HepG2 (cell line): Measurements from ENCODE around the gene CEP68. TPM values are rescaled to one million over a fixed set of nuclear protein-coding genes. Genes with fewer than 3 reads are reported as not detected.
A peak's percentile ranks its signal among the peaks of the same experiment; 100 is the strongest.

Source experiments
- AHR ChIP-seq: IDR thresholded peaks from 2 replicates; pipeline ENCODE4 v1.6.1; 2018; ENCODE audit warnings: missing genetic modification reagents, missing compliant biosample characterization
- FOXM1 ChIP-seq: sonication (generic); formaldehyde crosslinking; IDR thresholded peaks from 2 replicates; pipeline ENCODE4 v1.5.0; 2020; ENCODE audit warnings: missing genetic modification reagents
- FOXP1 ChIP-seq, 2 experiments: fragments of 450-650 bp in 1 of 2; IDR thresholded peaks; 2 replicates each; pipeline ENCODE4 v1.6.1; 2017 to 2018; ENCODE audit warnings: antibody characterized with exemption in 1 of 2
- GATA4 ChIP-seq: sonication (generic); IDR thresholded peaks from 2 replicates; pipeline ENCODE4 v1.6.1; 2016; ENCODE audit warnings: antibody characterized with exemption, low read depth, borderline replicate concordance
- HES4 ChIP-seq: sonication (generic); formaldehyde crosslinking; IDR thresholded peaks from 2 replicates; pipeline ENCODE4 v1.9.0; 2021; ENCODE audit warnings: mild to moderate bottlenecking, missing genetic modification reagents, borderline replicate concordance
- HNRNPLL ChIP-seq: fragments of 200-400 bp; formaldehyde crosslinking; IDR thresholded peaks from 2 replicates; pipeline ENCODE4 v1.6.1; 2017; ENCODE audit warnings: mild to moderate bottlenecking, low read depth, low read length; ENCODE audit not compliant: poor library complexity, severe bottlenecking
- MYC ChIP-seq: sonication (generic); formaldehyde crosslinking; IDR thresholded peaks from 2 replicates; pipeline ENCODE4 v1.9.0; 2021; ENCODE audit warnings: missing genetic modification reagents, borderline replicate concordance
- NAIF1 ChIP-seq: sonication (generic); formaldehyde crosslinking; IDR thresholded peaks from 2 replicates; pipeline ENCODE4 v1.5.0; 2020; ENCODE audit warnings: mild to moderate bottlenecking, missing genetic modification reagents, borderline replicate concordance
- NCOA5 ChIP-seq: sonication (generic); formaldehyde crosslinking; IDR thresholded peaks from 2 replicates; pipeline ENCODE4 v1.4.0; 2020; ENCODE audit warnings: missing genetic modification reagents
- NFKB2 ChIP-seq: sonication (generic); formaldehyde crosslinking; IDR thresholded peaks from 2 replicates; pipeline ENCODE4 v1.4.0; 2020; ENCODE audit warnings: missing genetic modification reagents, borderline replicate concordance
- NFYC ChIP-seq: IDR thresholded peaks from 2 replicates; pipeline ENCODE4 v1.6.1; 2016; ENCODE audit warnings: missing genetic modification reagents, missing compliant biosample characterization
- NR2F1 ChIP-seq, 2 experiments: fragments of 450-650 bp in 1 of 2; formaldehyde crosslinking in 1 of 2; IDR thresholded peaks; 2 replicates each; pipeline versions ENCODE4 v1.5.0 to v1.6.1; 2016 to 2020; ENCODE audit warnings: mild to moderate bottlenecking in 1 of 2, missing compliant biosample characterization in 1 of 2, missing genetic modification reagents in 1 of 2, moderate library complexity in 1 of 2
- PRPF4 ChIP-seq: fragments of 200-400 bp; formaldehyde crosslinking; IDR thresholded peaks from 2 replicates; pipeline ENCODE4 v1.6.1; 2016; ENCODE audit warnings: low read length, low read depth; ENCODE audit not compliant: poor library complexity, severe bottlenecking
- RBM22 ChIP-seq: fragments of 200-400 bp; formaldehyde crosslinking; optimal IDR thresholded peaks from 2 replicates; pipeline ENCODE3; 2017; ENCODE audit warnings: mild to moderate bottlenecking, low read length, moderate library complexity
- RFXAP ChIP-seq: sonication (generic); formaldehyde crosslinking; IDR thresholded peaks from 2 replicates; pipeline ENCODE4 v1.4.0; 2020; ENCODE audit warnings: missing genetic modification reagents, borderline replicate concordance
- SMC3 ChIP-seq: IDR thresholded peaks from 2 replicates; pipeline ENCODE4 v1.6.1; 2011; ENCODE audit warnings: low read length, improper control_type of control experiment
- TARDBP ChIP-seq: sonication (generic); formaldehyde crosslinking; IDR thresholded peaks from 2 replicates; pipeline ENCODE4 v1.8.0; 2022; ENCODE audit warnings: mild to moderate bottlenecking, missing genetic modification reagents
- TCF12 ChIP-seq, 2 experiments: fragments of 450-650 bp in 1 of 2; sonication (generic) in 1 of 2; formaldehyde crosslinking in 1 of 2; IDR thresholded peaks; 2 replicates each; pipeline versions ENCODE4 v1.6.1 to v1.8.0; 2017 to 2022; ENCODE audit warnings: antibody characterized with exemption in 1 of 2, mild to moderate bottlenecking in 1 of 2, missing genetic modification reagents in 1 of 2, moderate library complexity in 1 of 2
- YEATS4 ChIP-seq: sonication (generic); formaldehyde crosslinking; IDR thresholded peaks from 2 replicates; pipeline ENCODE4 v1.4.0; 2020; ENCODE audit warnings: missing genetic modification reagents, borderline replicate concordance
- ZBED4 ChIP-seq: sonication (generic); formaldehyde crosslinking; IDR thresholded peaks from 2 replicates; pipeline ENCODE4 v1.4.0; 2020; ENCODE audit warnings: missing genetic modification reagents, borderline replicate concordance
- ZNF234 ChIP-seq: sonication (generic); formaldehyde crosslinking; conservative IDR thresholded peaks from 2 replicates; pipeline ENCODE4 v1.5.1; 2020; ENCODE audit warnings: mild to moderate bottlenecking, missing genetic modification reagents
- ZNF260 ChIP-seq: sonication (generic); formaldehyde crosslinking; IDR thresholded peaks from 2 replicates; pipeline ENCODE4 v1.4.0; 2020; ENCODE audit warnings: missing genetic modification reagents, low read depth, mild to moderate bottlenecking, borderline replicate concordance
- ZNF367 ChIP-seq: sonication (generic); formaldehyde crosslinking; IDR thresholded peaks from 2 replicates; pipeline ENCODE4 v1.4.0; 2020; ENCODE audit warnings: missing genetic modification reagents, borderline replicate concordance
- ZNF432 ChIP-seq: sonication (generic); formaldehyde crosslinking; IDR thresholded peaks from 2 replicates; pipeline ENCODE4 v1.5.0; 2020; ENCODE audit warnings: missing genetic modification reagents, mild to moderate bottlenecking, borderline replicate concordance
- ZNF556 ChIP-seq: sonication (generic); formaldehyde crosslinking; IDR thresholded peaks from 2 replicates; pipeline ENCODE4 v1.4.0; 2020; ENCODE audit warnings: mild to moderate bottlenecking, missing genetic modification reagents, borderline replicate concordance
- ZNF75D ChIP-seq: sonication (generic); formaldehyde crosslinking; IDR thresholded peaks from 2 replicates; pipeline ENCODE4 v1.8.1; 2023; ENCODE audit warnings: missing genetic modification reagents, mild to moderate bottlenecking, borderline replicate concordance
- ZSCAN29 ChIP-seq: sonication (generic); formaldehyde crosslinking; conservative IDR thresholded peaks from 2 replicates; pipeline ENCODE4 v1.4.0; 2020; ENCODE audit warnings: mild to moderate bottlenecking, missing genetic modification reagents
- polyA plus RNA-seq, 8 experiments: library from polyadenylated mRNA; depleted of rRNA in 3 of 8; stranded (reverse) in 7 of 8; unstranded in 1 of 8; fragments of >200 nt; fragmentation: Illumina TruSeq in 4 of 8; extraction: Trizol in 4 of 8; gene quantifications; 2 replicates each; pipeline versions ENCODE4 v1.2.1 to v1.2.3, GENCODE V29; 2011 to 2016; ENCODE audit warnings: low read depth in 4 of 8, missing spikeins in 1 of 8, mixed read lengths in 1 of 8; ENCODE audit not compliant: insufficient read depth in 1 of 8
- total RNA-seq, 5 experiments: library from RNA; depleted of rRNA; stranded (reverse); fragments of >200 nt; fragmentation: Illumina TruSeq; extraction: Trizol; gene quantifications; 2 replicates each; pipeline ENCODE4 v1.2.3, GENCODE V29; 2016; ENCODE audit warnings: low read depth in 1 of 5

The CEP68 gene
- total and polyA plus RNA-seq, 2 of the 13 experiments (the other 11 are each of a cell fraction or from before 2014, with no cell fraction given), result 5.7 to 9.3 TPM

DNA sequence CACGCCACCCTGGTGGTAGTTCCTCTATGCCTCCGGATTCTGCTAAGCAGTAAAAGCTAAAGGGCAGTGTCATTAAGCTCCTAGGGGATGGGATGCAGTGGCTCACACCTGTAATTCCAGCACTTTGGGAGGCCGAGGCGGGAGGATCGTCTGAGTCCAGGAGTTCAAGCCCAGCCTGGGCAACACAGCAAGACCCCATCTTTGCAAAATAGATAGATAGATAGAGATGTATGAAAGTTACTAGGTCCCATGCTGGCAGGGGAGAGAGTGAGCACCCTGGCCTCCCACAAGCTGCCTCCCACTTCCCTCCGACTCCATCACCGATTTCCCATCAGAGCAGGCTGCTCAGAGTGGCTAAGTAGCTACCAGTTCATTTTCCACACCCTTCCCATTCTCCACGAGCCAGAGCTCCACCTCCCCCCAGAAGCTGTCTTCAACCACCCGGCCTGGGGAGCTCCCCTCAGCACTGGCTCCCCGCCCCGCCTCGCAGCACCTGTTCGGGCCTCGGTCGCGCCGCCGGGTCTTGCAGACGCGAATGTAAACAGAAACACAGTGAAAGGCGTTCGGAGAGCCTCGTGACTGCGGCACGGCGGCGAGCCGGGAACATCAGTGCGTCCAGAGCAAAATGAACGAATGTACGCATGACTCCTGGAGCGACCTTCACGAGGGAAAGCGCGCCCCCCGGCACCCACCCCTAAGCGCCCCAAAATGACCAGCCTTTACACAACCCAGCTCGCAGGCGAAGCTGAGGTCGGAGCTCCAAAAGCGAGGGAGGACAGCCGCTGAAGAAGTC is 598 bp upstream of the CEP68 start (continued):
- TF ChIP-seq ZBED4 (CRISPR knock-in tag) (0 out of 2 replicates have a peak, but pooled peaks have one; percentile 16), RBM22 (no peak), FOXP1 (IDR thresholded peaks at IDR 0.05) (no peak), FOXP1 (CRISPR knock-in tag; IDR thresholded peaks at IDR 0.05) (no peak), ZNF234 (no peak), NR2F1 (CRISPR knock-in tag; IDR thresholded peaks at IDR 0.05) (no peak), MYC (CRISPR knock-in tag) (no peak; the same call in 1 of the 2 replicates), ZNF432 (CRISPR knock-in tag) (no peak), ZNF367 (CRISPR knock-in tag) (0 out of 2 replicates have a peak, but pooled peaks have one; percentile 57), AHR (CRISPR knock-in tag) (0 out of 2 replicates have a peak, but pooled peaks have one; percentile 22), HNRNPLL (no peak), ZSCAN29 (CRISPR knock-in tag) (0 out of 2 replicates have a peak, but pooled peaks have one; percentile 74), ZNF556 (CRISPR knock-in tag) (no peak), ZNF260 (CRISPR knock-in tag) (no peak), TCF12 (IDR thresholded peaks at IDR 0.05) (no peak), TCF12 (CRISPR knock-in tag; IDR thresholded peaks at IDR 0.05) (no peak), NFKB2 (CRISPR knock-in tag) (peak; percentile 87; the same call in 1 of the 2 replicates), ZNF75D (CRISPR knock-in tag) (no peak; the same call in 1 of the 2 replicates), YEATS4 (0 out of 2 replicates have a peak, but pooled peaks have one; percentile 2), RFXAP (CRISPR knock-in tag) (no peak), PRPF4 (no peak), TARDBP (CRISPR knock-in tag) (peak; percentile 71; the same call in 1 of the 2 replicates), HES4 (CRISPR knock-in tag) (no peak), NAIF1 (no peak; the same call in 1 of the 2 replicates), FOXM1 (CRISPR knock-in tag) (no peak), NFYC (CRISPR knock-in tag) (no peak), GATA4 (0 out of 2 replicates have a peak, but pooled peaks have one; percentile 17), NCOA5 (CRISPR knock-in tag) (no peak), SMC3 (no peak)
